Esophagus muscularis mucosa (tissue), 3 donors: Measurements from ENCODE around the gene SEPHS1.

ENCODE experiments used
- CTCF ChIP-seq, 3 experiments: fragments of 200-600 bp in 2 of 3; fragments of 450-650 bp in 1 of 3; sonication (generic) in 2 of 3; IDR thresholded peaks; one replicate each; pipeline ENCODE4 v1.5.1; 2017 to 2019; ENCODE audit warnings: antibody characterized with exemption in 3 of 3, mild to moderate bottlenecking in 2 of 3, moderate library complexity in 1 of 3
- POLR2A ChIP-seq: fragments of 450-650 bp; IDR thresholded peaks from one replicate; pipeline ENCODE4 v1.6.1; 2017; ENCODE audit warnings: antibody characterized with exemption, moderate library complexity, mild to moderate bottlenecking, low read depth

- no peak for TF ChIP-seq POLR2A
- TF ChIP-seq CTCF (IDR thresholded peaks at IDR 0.05): no peak
Observed at GRCh38 chr10:13373644-13374043, 25.6 kb upstream of the SEPHS1 start.
